Brain pericyte (primary cell): ENCODE results near the gene CDKAL1.

Experiments
- DNase-seq: peaks from one replicate; pipeline ENCODE4 v3.0.0-alpha.2; 2012; ENCODE audit warnings: low read depth, low spot score

CDKAL1 gene

GRCh38 chr6:20952699-20953474 is 418.6 kb downstream of the CDKAL1 start:
- DNase-seq = no peak

- no peak for DNase-seq
These were observed 420.1 kb downstream of the CDKAL1 start for GRCh38 chr6:20954315-20954714.

- no peak for DNase-seq
These were observed 420.9 kb downstream of the CDKAL1 start for GRCh38 chr6:20955131-20955530.

- DNase-seq = no peak
These were observed 421.5 kb downstream of the CDKAL1 start for GRCh38 chr6:20955751-20956150.

DNA sequence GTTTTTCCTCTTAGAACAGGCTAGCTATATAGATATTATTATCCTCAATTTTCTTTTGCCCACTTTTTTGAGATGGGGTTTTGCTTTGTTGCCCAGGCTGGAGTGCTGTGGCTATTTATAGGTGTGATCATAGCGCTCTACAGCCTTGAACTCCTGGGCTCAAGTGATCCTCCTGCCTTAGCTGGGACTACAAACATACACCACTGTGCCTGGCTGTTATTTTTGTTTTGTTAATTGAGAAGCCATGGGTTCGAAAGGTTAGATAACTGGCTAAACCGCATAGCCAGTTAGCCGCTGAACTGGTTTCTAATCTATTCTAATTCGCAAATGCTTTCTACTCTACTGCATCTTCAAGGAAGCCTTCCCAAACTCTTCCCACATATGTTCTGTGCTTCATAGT is 425.8 kb downstream of the CDKAL1 start:
- DNase-seq = no peak

- DNase-seq = no peak
These were observed 431.0 kb downstream of the CDKAL1 start for GRCh38 chr6:20965276-20965675.

- DNase-seq = no peak
These were observed 431.7 kb downstream of the CDKAL1 start for GRCh38 chr6:20965915-20966314.

DNA sequence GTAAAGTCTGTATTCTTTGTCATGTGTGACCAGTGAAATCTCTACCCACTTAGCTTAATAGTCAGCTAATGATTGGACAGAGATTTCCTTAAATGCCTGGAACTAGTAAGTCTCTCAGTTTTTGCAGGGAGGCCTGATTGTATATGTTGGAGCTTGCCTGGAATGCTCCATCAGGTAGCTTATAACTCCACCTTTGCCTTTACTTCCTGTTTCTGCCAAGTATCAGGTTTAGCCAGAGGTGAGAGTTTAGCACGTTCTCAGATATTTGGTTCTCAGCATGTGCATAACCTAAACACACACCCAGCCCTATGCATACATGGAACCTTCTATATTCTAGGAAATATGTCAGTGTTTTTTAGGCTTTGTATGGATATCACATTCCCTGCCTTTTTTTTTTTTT is 435.3 kb downstream of the CDKAL1 start:
- no peak for DNase-seq

DNA sequence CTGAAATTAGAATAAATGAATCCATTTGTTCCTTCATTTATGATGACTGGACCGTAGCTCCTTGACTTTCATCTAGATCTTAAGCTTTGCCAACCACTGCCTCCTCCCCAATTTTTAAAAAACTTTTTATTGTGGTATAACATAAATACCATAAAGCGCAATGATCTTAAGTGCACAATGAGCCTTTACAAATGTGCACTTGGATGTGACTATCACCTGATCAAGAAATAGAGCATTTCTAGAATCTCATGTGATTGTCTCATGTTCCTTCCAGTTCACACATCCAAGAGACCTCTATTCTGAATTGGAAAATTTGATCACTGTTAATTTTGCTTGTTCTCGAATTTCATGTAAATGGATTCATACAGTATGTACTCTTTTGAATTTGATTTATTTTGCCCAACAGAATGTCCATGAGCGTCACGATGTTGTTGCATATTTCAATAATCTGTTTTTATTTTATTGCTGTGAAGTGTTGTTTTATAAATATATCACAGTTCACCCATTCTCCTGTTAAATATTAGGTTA is 442.2 kb downstream of the CDKAL1 start:
- DNase-seq = no peak

GRCh38 chr6:20978151-20978614 is 443.9 kb downstream of the CDKAL1 start:
- peak; percentile 42 for DNase-seq

DNA sequence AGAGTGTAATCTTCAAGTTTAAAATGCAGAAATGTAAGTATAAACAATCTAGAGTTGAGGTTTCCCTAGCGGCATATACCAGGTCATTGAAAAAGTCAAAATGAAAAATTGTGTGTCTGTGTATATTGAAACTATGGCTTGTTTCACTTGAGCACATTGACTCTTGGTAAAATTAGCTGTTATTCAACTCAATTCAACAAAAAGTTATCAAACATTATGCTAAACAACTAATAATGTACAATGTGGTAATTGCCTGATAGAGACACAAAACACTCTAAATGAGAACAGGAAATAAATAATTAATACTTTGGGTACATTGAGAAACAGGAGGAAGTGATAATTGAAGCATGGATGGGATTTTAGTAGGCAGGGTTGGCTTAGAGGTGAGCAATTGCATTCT is 444.8 kb downstream of the CDKAL1 start:
- DNase-seq = no peak

DNA sequence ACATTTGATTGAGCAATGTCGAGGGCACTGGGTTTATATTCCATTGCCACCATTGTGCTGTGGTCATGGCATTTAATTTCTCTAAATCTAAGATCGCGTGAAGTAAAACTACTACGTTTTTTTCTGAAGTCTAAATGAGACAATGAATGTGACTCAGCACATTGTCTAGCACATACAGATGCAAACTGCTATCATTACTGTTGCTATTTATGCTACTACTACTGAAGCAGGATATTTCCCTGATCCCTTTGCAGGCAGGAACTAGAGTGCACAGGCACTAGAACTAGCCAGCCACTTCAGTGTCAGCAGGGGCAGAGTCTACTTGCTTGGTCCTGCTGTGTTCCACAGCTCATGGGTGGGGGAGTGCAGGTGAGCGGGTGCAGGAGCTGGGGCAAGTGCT is 449.7 kb downstream of the CDKAL1 start:
- no peak for DNase-seq

DNA sequence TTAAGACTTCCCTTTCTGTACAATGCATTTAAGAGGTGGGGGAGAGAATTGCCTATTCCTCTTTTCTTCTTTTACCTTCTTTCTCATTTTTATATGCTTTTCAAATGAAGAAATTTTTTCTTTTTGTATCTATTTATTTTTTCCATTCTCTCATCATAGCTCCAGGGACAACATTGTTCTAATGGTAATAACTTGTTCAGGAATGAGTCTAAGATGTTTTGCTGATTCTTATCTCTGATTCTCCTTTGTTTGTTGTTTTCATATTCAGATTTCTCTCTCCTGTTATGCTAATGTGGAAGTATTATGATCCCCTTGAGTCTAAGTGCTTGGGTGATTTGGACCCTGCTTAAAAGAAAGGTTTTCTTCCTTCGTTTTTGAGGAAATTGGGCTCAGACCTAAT is 451.6 kb downstream of the CDKAL1 start:
- no peak for DNase-seq

DNA sequence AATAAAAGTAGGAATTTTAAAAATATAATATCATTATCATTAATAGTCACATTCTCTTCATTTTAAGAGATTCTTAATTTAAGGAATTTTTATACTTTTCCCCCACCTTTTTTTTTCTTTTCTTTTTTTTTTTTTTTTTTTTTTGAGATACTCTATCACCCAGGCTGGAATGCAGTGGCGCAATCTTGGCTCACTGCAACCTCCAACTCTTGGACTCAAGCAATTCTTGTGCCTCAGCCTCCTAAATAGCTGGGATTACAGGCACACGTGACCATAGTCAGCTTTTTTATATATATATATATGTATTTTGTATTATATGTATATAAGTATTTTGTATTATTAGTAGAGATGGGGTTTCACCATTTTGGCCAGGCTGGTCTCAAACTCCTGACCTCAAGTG is 457.7 kb downstream of the CDKAL1 start:
- no peak for DNase-seq

DNA sequence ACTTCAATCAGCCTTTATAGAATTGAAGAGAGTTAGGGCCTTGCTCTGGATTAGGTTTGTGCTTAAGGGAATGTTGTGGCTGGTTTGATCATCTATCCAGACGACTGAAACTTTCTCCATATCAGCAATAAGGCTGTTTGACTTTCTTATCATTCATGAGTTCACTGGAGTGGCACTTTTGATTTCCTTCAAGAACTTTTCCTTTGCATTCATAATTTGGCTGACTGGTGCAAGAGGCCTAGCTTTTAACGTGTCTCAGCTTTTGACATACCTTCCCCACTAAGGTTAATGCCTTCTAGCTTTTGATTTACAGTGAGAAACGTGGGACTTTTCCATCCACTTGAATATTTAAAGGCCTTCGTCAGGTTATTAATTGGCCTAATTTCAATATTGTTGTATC is 461.8 kb downstream of the CDKAL1 start:
- DNase-seq = no peak

- DNase-seq = no peak
These were observed 463.0 kb downstream of the CDKAL1 start for GRCh38 chr6:20997143-20997769.

- DNase-seq = no peak
These were observed 463.5 kb downstream of the CDKAL1 start for GRCh38 chr6:20997770-20998147.

GRCh38 chr6:20998748-20999448 is 464.6 kb downstream of the CDKAL1 start:
- no peak for DNase-seq

GRCh38 chr6:21000331-21000801 is 466.1 kb downstream of the CDKAL1 start:
- no peak for DNase-seq

- DNase-seq = no peak
These were observed 467.5 kb downstream of the CDKAL1 start for GRCh38 chr6:21001736-21002135.

DNA sequence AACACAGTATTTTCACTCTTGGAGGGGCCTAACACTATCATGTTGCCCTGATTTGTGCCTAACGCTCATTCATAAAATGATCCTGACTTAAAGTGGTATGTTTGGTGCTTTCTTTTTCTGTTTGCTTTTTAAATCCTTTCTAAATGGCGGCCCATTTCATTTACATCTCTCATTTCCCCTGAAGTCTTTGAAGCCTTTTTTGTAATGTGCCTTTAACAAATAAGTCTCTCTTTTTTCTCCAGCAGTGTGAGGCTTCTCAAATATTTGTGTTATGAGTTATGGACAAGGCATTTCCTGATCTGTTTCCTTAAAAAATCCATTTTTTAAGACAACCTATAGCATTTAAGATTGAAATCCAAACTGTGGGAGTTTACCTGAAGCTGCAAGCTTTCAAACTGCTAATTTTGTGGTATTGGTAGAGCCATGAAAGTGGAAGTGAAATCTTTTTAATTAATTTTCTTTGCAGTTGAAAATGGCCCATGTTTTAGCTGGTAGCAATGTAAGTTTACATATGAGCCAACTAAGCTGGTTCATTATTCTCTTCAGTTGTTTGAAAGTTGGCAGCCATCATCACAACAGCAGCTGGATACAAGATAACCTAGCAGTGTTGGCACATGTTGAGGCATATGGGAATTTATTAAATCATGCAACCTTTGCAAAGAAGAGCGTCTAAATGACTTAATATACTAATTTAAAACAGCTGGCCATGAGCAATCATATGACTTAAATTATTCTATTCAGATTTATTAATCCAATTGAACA is 469.7 kb downstream of the CDKAL1 start:
- no peak for DNase-seq
